ENCODE results near the gene CINP.
"Not testable (repeated sequence)": the region's sequence is repeated elsewhere in the genome, so short reads cannot be mapped to it uniquely, and the experiment has no call there.

The CINP gene

GRCh38 chr14:102356280-102356679 lies 6.4 kb downstream of the CINP start:
- no peak for TF ChIP-seq CTCF (IDR thresholded peaks at IDR 0.05; ENCODE audit: low read depth, low read length)
- H3K4me3 ChIP-seq (ENCODE audit: low read depth, low read length): no peak overlapping the region

GRCh38 chr14:102353126-102353619 lies 9.5 kb downstream of the CINP start:
- no peak overlapping the region for H3K4me3 ChIP-seq (ENCODE audit: low read depth, low read length)
- no peak for TF ChIP-seq CTCF (IDR thresholded peaks at IDR 0.05; ENCODE audit: low read depth, low read length)

GRCh38 chr14:102352213-102352612 lies 10.5 kb downstream of the CINP start:
- no peak for TF ChIP-seq CTCF (IDR thresholded peaks at IDR 0.05; ENCODE audit: low read depth, low read length)
- no peak overlapping the region for H3K4me3 ChIP-seq (ENCODE audit: low read depth, low read length)

GRCh38 chr14:102351593-102351992 lies 11.1 kb downstream of the CINP start:
- not testable (repeated sequence) for H3K4me3 ChIP-seq (ENCODE audit: low read depth, low read length)

- H3K4me3 ChIP-seq (ENCODE audit: low read depth, low read length): no peak overlapping the region
- TF ChIP-seq CTCF (IDR thresholded peaks at IDR 0.05; ENCODE audit: low read depth, low read length): no peak
These were observed 11.7 kb downstream of the CINP start for GRCh38 chr14:102351023-102351422.

- TF ChIP-seq CTCF (IDR thresholded peaks at IDR 0.05; ENCODE audit: low read depth, low read length): no peak
- H3K4me3 ChIP-seq (ENCODE audit: low read depth, low read length): no peak overlapping the region
These were observed 14.3 kb downstream of the CINP start for GRCh38 chr14:102348376-102348775.

GRCh38 chr14:102346645-102347044 lies 16.0 kb downstream of the CINP start:
- no peak for TF ChIP-seq CTCF (IDR thresholded peaks at IDR 0.05; ENCODE audit: low read depth, low read length)
- H3K4me3 ChIP-seq (ENCODE audit: low read depth, low read length): no peak overlapping the region

GRCh38 chr14:102345232-102345631 lies 17.5 kb downstream of the CINP start:
- no peak overlapping the region for H3K4me3 ChIP-seq (ENCODE audit: low read depth, low read length)
- no peak for TF ChIP-seq CTCF (IDR thresholded peaks at IDR 0.05; ENCODE audit: low read depth, low read length)

Data from WI38 (cell line).